H1 (cell line): ENCODE results near the gene RBM14.
A peak's percentile ranks its signal among the peaks of the same experiment; 100 is the strongest.

ENCODE experiments used
- ASH2L ChIP-seq: fragments of 200-600, 300-600 bp; sonication (generic); IDR thresholded peaks from one replicate; pipeline ENCODE4 v1.7.1; 2017; ENCODE audit warnings: low read length
- ATF3 ChIP-seq: IDR thresholded peaks from 2 replicates; pipeline ENCODE4 v1.6.1; 2011; ENCODE audit warnings: low read depth, mild to moderate bottlenecking, low read length; ENCODE audit not compliant: insufficient read depth
- CHD1 ChIP-seq: IDR thresholded peaks from 2 replicates; pipeline ENCODE4 v1.6.1; 2012; ENCODE audit warnings: low read depth, low read length, improper control_type of control experiment
- CTCF ChIP-seq, 3 experiments: IDR thresholded peaks; 1 replicate in 2 of 3; 2 replicates in 1 of 3; pipeline versions ENCODE4 v1.5.1 to v1.6.1; 2011; ENCODE audit warnings: low read length in 3 of 3, mild to moderate bottlenecking in 3 of 3, inconsistent platforms in 2 of 3, low read depth in 1 of 3, moderate library complexity in 1 of 3; ENCODE audit not compliant: insufficient read depth in 1 of 3; ENCODE audit errors: control extremely low read depth in 1 of 3
- E2F6 ChIP-seq: IDR thresholded peaks from 2 replicates; pipeline ENCODE4 v1.6.1; 2012; ENCODE audit warnings: inconsistent platforms
- EZH2 ChIP-seq: fragments of 200-600 bp; sonication (generic); IDR thresholded peaks from 2 replicates; pipeline ENCODE4 v1.7.1; 2012; ENCODE audit warnings: low read depth, mild to moderate bottlenecking, moderate library complexity, low read length, inconsistent platforms; ENCODE audit not compliant: severe bottlenecking
- JUN ChIP-seq: IDR thresholded peaks from 2 replicates; pipeline ENCODE4 v1.6.1; 2011; ENCODE audit warnings: low read depth, mild to moderate bottlenecking, improper control_type of control experiment, low read length
- POLR2A ChIP-seq, 2 experiments: IDR thresholded peaks; 1 replicate in 1 of 2; 2 replicates in 1 of 2; pipeline ENCODE4 v1.6.1; 2011; ENCODE audit warnings: low read depth in 2 of 2, low read length in 2 of 2, mild to moderate bottlenecking in 2 of 2; ENCODE audit errors: control extremely low read depth in 1 of 2
- SIN3A ChIP-seq, 2 experiments: IDR thresholded peaks in 1 of 2; conservative IDR thresholded peaks in 1 of 2; 2 replicates each; pipeline ENCODE4 v1.6.1; 2011 to 2012; ENCODE audit warnings: low read length in 2 of 2, improper control_type of control experiment in 1 of 2, low read depth in 1 of 2, mild to moderate bottlenecking in 1 of 2
- TBP ChIP-seq: IDR thresholded peaks from 2 replicates; pipeline ENCODE4 v1.6.1; 2011; ENCODE audit warnings: low read depth, low read length, improper control_type of control experiment

- TF ChIP-seq SIN3A (conservative IDR thresholded peaks at IDR 0.05 in 1 of 2, IDR thresholded peaks at IDR 0.05 in 1 of 2; ENCODE audit: low read depth in 1 of 2, low read length in 2 of 2) = no peak
- TF ChIP-seq EZH2 = no peak
- no peak for TF ChIP-seq E2F6
- no peak for TF ChIP-seq ATF3
- TF ChIP-seq ASH2L = no peak
- no peak for TF ChIP-seq JUN
- no peak for TF ChIP-seq CTCF (IDR thresholded peaks at IDR 0.05; ENCODE audit: control extremely low read depth in 1 of 3, insufficient read depth in 1 of 3, low read depth in 1 of 3, low read length in 3 of 3)
- no peak for TF ChIP-seq CHD1
- TF ChIP-seq POLR2A (IDR thresholded peaks at IDR 0.05; ENCODE audit: control extremely low read depth in 1 of 2, low read depth in 2 of 2, low read length in 2 of 2) = 0 out of 3 replicates have a peak, but pooled peaks of 1 of the 2 experiments have one; percentile 18
- no peak for TF ChIP-seq TBP
Observed at GRCh38 chr11:66595245-66595904, 21.1 kb upstream of the RBM14 start.
